GM18526 (cell line): ENCODE measurements around the gene ATAD3C.

Source experiments
- POLR2A ChIP-seq: IDR thresholded peaks from 3 replicates; pipeline ENCODE4 v1.6.1; 2011; ENCODE audit not compliant: insufficient read length; ENCODE audit errors: extremely low read depth

ATAD3C gene

GRCh38 chr1:1435911-1436629, 13.4 kb upstream of the ATAD3C start:
- TF ChIP-seq POLR2A: no peak

DNA sequence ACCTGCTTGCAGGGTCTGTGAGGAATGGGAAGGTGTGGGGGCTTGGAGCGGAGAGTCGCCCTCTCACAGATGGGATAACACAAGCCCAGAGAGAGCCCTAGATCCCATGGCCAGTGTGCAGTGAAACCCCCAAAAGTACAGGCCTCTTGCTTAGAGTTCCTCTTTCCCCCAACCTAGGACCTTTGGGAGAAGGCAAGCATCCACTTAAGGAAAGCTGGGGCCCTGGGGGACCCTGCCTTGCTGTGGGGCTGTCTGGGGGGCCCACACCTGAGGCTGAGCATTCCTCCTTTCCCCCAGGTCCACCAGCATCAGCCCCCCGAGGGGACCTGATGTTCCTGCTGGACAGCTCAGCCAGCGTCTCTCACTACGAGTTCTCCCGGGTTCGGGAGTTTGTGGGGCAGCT, 12.9 kb upstream of the ATAD3C start:
- TF ChIP-seq POLR2A: no peak

DNA sequence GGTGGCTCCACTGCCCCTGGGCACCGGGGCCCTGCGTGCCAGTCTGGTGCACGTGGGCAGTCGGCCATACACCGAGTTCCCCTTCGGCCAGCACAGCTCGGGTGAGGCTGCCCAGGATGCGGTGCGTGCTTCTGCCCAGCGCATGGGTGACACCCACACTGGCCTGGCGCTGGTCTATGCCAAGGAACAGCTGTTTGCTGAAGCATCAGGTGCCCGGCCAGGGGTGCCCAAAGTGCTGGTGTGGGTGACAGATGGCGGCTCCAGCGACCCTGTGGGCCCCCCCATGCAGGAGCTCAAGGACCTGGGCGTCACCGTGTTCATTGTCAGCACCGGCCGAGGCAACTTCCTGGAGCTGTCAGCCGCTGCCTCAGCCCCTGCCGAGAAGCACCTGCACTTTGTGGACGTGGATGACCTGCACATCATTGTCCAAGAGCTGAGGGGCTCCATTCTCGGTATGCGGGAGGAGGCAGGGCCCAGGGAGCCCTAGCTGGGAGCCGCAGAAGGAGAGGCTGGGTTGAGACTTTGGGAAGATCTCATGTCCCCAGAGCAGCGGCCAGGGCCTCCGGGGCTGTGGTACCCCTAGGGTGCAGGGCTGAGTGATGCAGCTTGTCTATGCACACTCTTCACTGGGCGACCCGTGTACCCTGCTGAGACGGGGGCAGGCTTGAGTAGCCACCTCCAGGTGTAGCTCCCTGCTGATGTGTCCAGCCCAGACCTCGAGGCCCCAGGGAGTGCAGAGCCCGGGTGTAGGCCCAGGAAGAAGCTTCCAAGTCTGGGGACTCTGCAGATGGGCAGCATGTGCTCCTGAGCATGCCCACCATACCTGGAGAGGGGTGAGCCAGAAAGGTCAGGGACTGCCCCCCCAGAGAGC, 12.2 kb upstream of the ATAD3C start:
- no peak for TF ChIP-seq POLR2A

- TF ChIP-seq POLR2A: no peak
These were observed 11.5 kb upstream of the ATAD3C start for GRCh38 chr1:1437904-1438376.

DNA sequence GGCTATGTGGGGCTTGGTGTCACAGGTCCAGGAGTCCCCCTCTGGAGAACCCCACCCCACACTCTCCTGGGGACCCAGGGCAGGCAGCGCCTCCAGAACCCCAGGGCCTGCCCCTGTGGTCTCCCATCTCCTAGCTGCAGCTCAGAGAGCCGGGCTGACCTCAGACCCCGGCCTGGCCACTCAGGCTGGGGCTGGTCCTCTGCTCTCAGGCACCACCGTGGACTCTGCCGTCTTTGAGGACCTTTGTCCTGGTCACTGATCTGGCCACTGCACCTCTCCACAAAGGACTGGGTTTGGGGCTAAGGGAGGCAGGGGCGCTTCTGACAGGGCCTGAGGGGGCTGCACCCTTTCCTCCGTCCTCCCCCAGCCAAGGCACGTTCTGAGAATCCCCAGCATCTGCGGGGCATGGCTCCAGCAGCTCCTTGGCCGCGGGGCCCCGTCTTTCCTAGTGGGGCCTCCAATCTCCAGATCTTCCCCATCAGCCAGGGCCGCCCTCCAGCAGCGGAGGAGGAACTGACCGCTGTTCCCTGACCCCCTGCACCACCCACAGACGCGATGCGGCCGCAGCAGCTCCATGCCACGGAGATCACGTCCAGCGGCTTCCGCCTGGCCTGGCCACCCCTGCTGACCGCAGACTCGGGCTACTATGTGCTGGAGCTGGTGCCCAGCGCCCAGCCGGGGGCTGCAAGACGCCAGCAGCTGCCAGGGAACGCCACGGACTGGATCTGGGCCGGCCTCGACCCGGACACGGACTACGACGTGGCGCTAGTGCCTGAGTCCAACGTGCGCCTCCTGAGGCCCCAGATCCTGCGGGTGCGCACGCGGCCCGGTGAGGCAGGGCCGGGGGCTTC, 10.7 kb upstream of the ATAD3C start:
- no peak for TF ChIP-seq POLR2A

GRCh38 chr1:1439546-1440261, 9.8 kb upstream of the ATAD3C start:
- no peak for TF ChIP-seq POLR2A

DNA sequence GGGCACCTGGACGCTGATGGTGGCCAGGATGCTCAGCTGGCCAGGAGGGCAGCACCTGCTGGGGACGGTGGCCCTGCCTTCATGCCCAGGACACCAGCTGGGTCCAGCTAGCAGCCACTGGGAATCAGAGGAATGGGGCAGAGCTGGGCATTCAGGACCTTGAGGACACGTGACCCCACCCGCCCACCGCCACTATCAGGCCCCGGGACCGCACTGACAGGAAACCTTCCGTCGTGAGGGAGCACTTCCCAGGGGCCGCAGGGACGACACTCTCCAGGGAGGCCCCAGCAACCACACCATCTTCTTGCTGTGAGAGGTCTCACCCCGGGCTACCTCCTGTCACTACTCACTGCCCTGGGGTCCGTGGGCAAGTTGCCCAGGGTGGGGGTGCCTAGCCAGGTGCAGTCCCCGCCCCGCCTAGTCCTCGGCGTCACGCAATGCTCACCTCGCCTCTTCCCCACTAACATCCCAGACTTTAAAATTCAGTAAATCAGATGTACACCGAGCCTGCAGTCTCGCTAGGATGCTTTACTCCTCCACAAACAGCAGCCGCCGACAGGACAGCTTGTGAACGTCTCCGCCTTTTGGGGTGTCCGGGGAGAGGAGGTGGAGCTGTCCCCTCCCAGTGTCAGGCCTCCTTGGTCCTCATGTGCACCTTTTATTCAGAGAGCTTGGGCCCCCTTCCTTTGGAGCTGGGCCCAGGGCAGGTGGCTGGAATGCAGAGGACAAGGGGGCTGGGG, 9.1 kb upstream of the ATAD3C start:
- TF ChIP-seq POLR2A: no peak

DNA sequence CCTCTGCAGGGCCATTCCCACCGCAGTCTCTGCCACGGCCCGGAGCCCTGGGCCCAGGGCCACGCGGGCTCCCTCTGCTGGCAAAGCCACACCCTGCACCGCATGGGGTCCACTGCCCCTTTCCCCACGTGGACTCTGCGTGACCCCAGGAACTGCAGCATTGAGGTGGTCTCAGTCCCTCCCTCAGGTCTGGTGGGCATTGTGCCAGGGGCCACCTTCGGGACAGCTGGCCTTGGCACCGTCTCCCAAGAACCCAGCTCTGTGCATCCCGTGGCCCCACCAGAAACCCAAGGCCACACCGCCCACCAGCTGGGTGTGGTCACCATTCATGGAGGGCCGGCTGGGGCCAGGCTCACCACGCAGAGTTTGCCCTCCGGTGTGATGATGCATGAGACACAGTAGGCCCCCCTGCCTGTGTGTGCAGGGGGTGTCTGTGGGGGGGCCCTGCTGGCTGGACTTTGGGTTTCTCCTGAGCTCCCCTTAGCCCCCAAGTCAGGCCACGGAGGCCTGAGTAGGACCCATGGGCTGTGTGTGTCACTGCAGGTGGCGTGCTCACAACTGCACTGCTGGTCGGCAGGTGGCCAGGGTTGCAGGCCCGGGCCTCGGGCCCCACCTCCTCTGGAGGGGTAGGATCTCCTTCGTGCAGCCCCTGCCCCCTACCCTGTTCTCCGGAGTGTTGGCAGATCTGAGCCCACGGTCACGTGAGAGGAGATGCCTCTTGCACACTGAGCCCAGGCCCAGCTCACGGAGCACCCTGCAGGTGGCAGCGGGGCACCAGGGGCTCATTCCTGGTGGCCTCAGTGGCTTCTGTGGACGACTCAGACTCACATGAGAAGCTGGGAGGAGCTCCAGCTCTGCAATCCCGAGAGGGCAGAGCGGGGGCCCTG, 8.2 kb upstream of the ATAD3C start:
- TF ChIP-seq POLR2A: no peak

DNA sequence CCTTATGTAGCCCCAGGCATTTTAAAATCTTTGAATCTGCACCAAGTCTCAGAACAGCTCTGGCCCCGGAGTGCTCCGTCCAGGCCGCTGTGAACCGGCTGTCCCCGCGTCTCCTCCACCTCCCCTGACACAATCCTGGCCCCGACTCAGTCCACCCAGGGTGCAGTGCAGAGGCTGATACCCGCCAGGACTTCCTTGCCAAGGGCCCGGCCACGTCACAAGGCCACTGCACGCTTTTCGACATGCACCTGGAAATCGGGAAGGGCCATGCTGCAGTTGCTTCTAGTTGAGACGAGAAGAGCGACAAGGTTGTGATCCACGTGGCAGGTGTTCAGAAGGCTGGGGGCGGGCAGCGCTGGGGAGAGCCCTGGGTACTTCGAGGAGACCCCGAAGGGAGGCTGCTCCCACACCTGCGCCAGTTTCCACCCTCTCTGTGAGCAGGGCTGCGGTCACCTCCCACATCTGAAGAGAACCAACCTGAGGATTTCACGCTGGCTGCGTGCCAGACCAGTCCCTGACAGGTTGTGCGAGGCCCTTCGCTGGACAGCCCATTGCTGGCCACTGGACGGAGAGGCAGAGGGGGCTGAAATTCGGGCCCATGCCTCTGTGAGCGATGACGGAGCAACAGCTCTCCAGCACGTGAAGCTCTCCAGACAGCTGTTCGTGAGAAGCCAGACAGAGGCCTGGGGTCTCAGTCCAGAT, 7.3 kb upstream of the ATAD3C start:
- no peak for TF ChIP-seq POLR2A

DNA sequence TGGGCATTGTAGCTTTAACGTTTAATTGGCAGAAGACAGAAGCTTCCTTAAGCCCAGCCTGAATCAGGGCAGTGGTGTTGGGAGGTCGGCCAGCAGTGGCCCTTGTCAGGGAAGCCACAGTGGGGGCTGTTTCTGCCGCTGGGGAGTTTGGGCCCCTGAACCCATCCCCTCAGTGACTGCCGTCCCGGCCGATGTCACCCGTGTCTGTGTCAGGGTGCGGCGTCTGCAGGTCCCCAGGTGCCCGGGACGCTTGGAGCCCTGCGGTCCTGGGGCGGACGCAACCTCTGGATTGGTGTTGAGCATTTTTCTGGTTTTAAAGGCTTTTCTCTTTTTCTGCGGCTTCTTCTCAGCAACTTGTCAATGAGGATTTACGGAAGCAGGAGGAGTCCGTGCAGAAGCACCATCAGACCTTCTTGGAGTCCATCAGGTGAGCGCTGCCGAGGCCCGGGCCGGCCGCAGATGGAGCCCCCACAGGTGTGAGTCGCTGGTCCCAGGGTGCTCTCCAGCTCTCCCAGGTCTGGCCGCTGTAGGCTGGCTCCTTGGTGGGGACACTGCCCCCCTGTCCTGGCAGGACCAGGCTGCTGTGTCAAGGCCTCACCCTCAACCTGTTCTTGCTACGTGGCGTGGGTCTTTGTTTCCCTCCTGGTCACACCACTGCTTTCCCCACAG, 2.3 kb downstream of the ATAD3C start:
- no peak for TF ChIP-seq POLR2A

DNA sequence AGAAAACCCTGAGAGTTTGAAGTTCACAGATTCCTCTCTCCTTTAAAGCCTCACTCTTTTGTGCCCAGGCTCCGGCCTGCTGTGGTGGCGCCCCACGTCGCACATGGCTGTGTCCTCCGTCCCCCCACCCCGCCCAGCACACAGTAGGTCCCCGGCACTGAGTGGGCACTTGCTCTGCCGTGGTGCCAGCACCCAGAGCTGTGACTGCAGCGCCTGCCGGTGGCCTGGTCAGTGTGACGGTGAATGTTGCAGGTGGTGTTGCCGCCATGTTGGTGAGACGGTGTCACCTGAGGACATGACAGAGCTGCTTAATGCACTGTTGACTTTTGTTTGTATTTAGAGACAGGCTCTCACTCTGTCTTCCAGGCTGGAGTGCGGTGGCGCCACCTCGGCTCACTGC, 3.4 kb downstream of the ATAD3C start:
- no peak for TF ChIP-seq POLR2A

GRCh38 chr1:1455366-1455884, 5.9 kb downstream of the ATAD3C start:
- no peak for TF ChIP-seq POLR2A
